Liver (tissue), 3 donors: ENCODE results near the gene LRRC10B.

Source experiments
- ATF3 ChIP-seq: IDR thresholded peaks from 2 replicates; pipeline ENCODE4 v1.6.1; 2016; ENCODE audit warnings: antibody characterized with exemption
- EGR1 ChIP-seq, 2 donors: IDR thresholded peaks; 2 replicates each; pipeline ENCODE4 v1.6.1; 2016 to 2018; ENCODE audit warnings: antibody characterized with exemption in 2 of 2, low read depth in 2 of 2
- GABPA ChIP-seq, 2 donors: IDR thresholded peaks in 1 of 2; conservative IDR thresholded peaks in 1 of 2; 2 replicates each; pipeline ENCODE4 v1.6.1; 2016; ENCODE audit warnings: antibody characterized with exemption in 2 of 2, mild to moderate bottlenecking in 1 of 2, moderate library complexity in 1 of 2
- RAD21 ChIP-seq, 2 donors: IDR thresholded peaks; 2 replicates each; pipeline ENCODE4 v1.6.1; 2016; ENCODE audit warnings: antibody characterized with exemption in 2 of 2, mild to moderate bottlenecking in 2 of 2
- RXRA ChIP-seq, 2 donors: IDR thresholded peaks; 2 replicates each; pipeline ENCODE4 v1.6.1; 2017 to 2018; ENCODE audit warnings: antibody characterized with exemption in 2 of 2, mild to moderate bottlenecking in 1 of 2
- SP1 ChIP-seq: IDR thresholded peaks from 2 replicates; pipeline ENCODE4 v1.6.1; 2018; ENCODE audit warnings: antibody characterized with exemption, mild to moderate bottlenecking
- YY1 ChIP-seq: IDR thresholded peaks from 2 replicates; pipeline ENCODE4 v1.6.1; 2016; ENCODE audit warnings: antibody characterized with exemption, mild to moderate bottlenecking
- TF ChIP-seq, protein P1 (sequence below): fragments of 150-350 bp; IDR thresholded peaks from 2 replicates; pipeline ENCODE4 v1.5.1; 2017; ENCODE audit warnings: improper control_type of control experiment, low read depth, low read length; ENCODE audit not compliant: missing input control
- TF ChIP-seq, protein P2 (sequence below): IDR thresholded peaks from 2 replicates; pipeline ENCODE4 v1.6.1; 2016; ENCODE audit warnings: antibody characterized with exemption
- TF ChIP-seq, protein P3 (sequence below): IDR thresholded peaks from 2 replicates; pipeline ENCODE4 v1.6.1; 2016; ENCODE audit warnings: antibody characterized with exemption, mild to moderate bottlenecking
- donor health status: healthy.
- donor health status: healthy.

- TF ChIP-seq, protein P1, sequence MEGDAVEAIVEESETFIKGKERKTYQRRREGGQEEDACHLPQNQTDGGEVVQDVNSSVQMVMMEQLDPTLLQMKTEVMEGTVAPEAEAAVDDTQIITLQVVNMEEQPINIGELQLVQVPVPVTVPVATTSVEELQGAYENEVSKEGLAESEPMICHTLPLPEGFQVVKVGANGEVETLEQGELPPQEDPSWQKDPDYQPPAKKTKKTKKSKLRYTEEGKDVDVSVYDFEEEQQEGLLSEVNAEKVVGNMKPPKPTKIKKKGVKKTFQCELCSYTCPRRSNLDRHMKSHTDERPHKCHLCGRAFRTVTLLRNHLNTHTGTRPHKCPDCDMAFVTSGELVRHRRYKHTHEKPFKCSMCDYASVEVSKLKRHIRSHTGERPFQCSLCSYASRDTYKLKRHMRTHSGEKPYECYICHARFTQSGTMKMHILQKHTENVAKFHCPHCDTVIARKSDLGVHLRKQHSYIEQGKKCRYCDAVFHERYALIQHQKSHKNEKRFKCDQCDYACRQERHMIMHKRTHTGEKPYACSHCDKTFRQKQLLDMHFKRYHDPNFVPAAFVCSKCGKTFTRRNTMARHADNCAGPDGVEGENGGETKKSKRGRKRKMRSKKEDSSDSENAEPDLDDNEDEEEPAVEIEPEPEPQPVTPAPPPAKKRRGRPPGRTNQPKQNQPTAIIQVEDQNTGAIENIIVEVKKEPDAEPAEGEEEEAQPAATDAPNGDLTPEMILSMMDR = no peak
- TF ChIP-seq, protein P2, sequence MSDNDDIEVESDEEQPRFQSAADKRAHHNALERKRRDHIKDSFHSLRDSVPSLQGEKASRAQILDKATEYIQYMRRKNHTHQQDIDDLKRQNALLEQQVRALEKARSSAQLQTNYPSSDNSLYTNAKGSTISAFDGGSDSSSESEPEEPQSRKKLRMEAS = no peak
- TF ChIP-seq YY1 = no peak
- no peak for TF ChIP-seq EGR1 (IDR thresholded peaks at IDR 0.05; ENCODE audit: low read depth in 2 of 2)
- TF ChIP-seq, protein P3, sequence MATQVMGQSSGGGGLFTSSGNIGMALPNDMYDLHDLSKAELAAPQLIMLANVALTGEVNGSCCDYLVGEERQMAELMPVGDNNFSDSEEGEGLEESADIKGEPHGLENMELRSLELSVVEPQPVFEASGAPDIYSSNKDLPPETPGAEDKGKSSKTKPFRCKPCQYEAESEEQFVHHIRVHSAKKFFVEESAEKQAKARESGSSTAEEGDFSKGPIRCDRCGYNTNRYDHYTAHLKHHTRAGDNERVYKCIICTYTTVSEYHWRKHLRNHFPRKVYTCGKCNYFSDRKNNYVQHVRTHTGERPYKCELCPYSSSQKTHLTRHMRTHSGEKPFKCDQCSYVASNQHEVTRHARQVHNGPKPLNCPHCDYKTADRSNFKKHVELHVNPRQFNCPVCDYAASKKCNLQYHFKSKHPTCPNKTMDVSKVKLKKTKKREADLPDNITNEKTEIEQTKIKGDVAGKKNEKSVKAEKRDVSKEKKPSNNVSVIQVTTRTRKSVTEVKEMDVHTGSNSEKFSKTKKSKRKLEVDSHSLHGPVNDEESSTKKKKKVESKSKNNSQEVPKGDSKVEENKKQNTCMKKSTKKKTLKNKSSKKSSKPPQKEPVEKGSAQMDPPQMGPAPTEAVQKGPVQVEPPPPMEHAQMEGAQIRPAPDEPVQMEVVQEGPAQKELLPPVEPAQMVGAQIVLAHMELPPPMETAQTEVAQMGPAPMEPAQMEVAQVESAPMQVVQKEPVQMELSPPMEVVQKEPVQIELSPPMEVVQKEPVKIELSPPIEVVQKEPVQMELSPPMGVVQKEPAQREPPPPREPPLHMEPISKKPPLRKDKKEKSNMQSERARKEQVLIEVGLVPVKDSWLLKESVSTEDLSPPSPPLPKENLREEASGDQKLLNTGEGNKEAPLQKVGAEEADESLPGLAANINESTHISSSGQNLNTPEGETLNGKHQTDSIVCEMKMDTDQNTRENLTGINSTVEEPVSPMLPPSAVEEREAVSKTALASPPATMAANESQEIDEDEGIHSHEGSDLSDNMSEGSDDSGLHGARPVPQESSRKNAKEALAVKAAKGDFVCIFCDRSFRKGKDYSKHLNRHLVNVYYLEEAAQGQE = no peak
- TF ChIP-seq GABPA (IDR thresholded peaks at IDR 0.05 in 1 of 2, conservative IDR thresholded peaks at IDR 0.05 in 1 of 2) = no peak
- no peak for TF ChIP-seq SP1
- TF ChIP-seq RXRA (IDR thresholded peaks at IDR 0.05) = no peak
- TF ChIP-seq ATF3 = no peak
- no peak for TF ChIP-seq RAD21 (IDR thresholded peaks at IDR 0.05)
Measured at GRCh38 chr11:61481806-61482205, 26.7 kb upstream of the LRRC10B start.
